Measurements from ENCODE around the gene FCHSD1. TPM values are rescaled to one million over a fixed set of nuclear protein-coding genes. Genes with fewer than 3 reads are reported as not detected.

FCHSD1 gene
- polyA plus RNA-seq (ENCODE audit: insufficient read depth in 1 of 5, insufficient read length in 5 of 5, low replicate concordance in 1 of 5): 10 to 100 TPM; 18.7 to 26.5 (median 19.1) TPM
- long read RNA-seq, donor 1: 0 reads
- long read RNA-seq, donor 2: 0 reads
- long read RNA-seq, donor 3: 0 reads
- long read RNA-seq, donor 4, partial matches to known transcripts: 0 of 1 reads
- long read RNA-seq, donor 4, other reads (novel, unspliced or antisense): 0 of 1 reads
- long read RNA-seq, donor 5, partial matches to known transcripts: 0 of 3 reads
- long read RNA-seq, donor 5, other reads (novel, unspliced or antisense): 0 of 3 reads
- long read RNA-seq, donor 6: 0 reads
- long read RNA-seq, donor 7, partial matches to known transcripts: 0 of 1 reads
- long read RNA-seq, donor 7, other reads (novel, unspliced or antisense): 0 of 1 reads
- long read RNA-seq, donor 8, partial matches to known transcripts: 0 of 1 reads
- long read RNA-seq, donor 8, other reads (novel, unspliced or antisense): 0 of 1 reads

- peak; percentile 75 to 77 for DNase-seq
Observed at GRCh38 chr5:141650851-141651727, at the start of gene FCHSD1. TSS of gene FCHSD1 (minus strand) at chr5:141651418. CDS start at chr5:141651368, 50 bp downstream.

GRCh38 chr5:141697586-141697985 lies 46.4 kb upstream of the FCHSD1 start:
- no peak for DNase-seq

- no peak for DNase-seq
Observed at GRCh38 chr5:141696431-141696830, 45.2 kb upstream of the FCHSD1 start.

GRCh38 chr5:141695627-141696215 lies 44.5 kb upstream of the FCHSD1 start:
- DNase-seq: no peak

- no peak for DNase-seq
Observed at GRCh38 chr5:141694479-141694878, 43.3 kb upstream of the FCHSD1 start.

GRCh38 chr5:141692919-141693725 lies 41.9 kb upstream of the FCHSD1 start:
- no peak for DNase-seq

- no peak for DNase-seq
Observed at GRCh38 chr5:141692533-141692888, 41.3 kb upstream of the FCHSD1 start.

- peak; percentile 67 to 79 for DNase-seq
Observed at GRCh38 chr5:141691867-141692532, 40.8 kb upstream of the FCHSD1 start.

- no peak for DNase-seq
Observed at GRCh38 chr5:141691286-141691866, 40.2 kb upstream of the FCHSD1 start.

GRCh38 chr5:141686648-141687416 lies 35.6 kb upstream of the FCHSD1 start:
- no peak for DNase-seq

GRCh38 chr5:141685591-141685990 lies 34.4 kb upstream of the FCHSD1 start:
- DNase-seq: no peak

GRCh38 chr5:141683596-141684141 lies 32.5 kb upstream of the FCHSD1 start:
- DNase-seq: no peak

GRCh38 chr5:141681695-141682641 lies 30.8 kb upstream of the FCHSD1 start, which contains the start of gene ARAP3:
TSS of gene ARAP3 (minus strand) at chr5:141682230. CDS start at chr5:141680486, 1,744 bp downstream.
- peak; percentile 86 to 88 for DNase-seq

- no peak for DNase-seq
Observed at GRCh38 chr5:141681295-141681694, 30.1 kb upstream of the FCHSD1 start.

GRCh38 chr5:141680751-141681201 lies 29.6 kb upstream of the FCHSD1 start:
- DNase-seq: peak; percentile 37 to 42

GRCh38 chr5:141680178-141680577 lies 29.0 kb upstream of the FCHSD1 start:
- DNase-seq: no peak

GRCh38 chr5:141677415-141677814 lies 26.2 kb upstream of the FCHSD1 start:
- no peak for DNase-seq

- no peak for DNase-seq
Observed at GRCh38 chr5:141675672-141676071, 24.5 kb upstream of the FCHSD1 start.

All from right lung (tissue), 10 donors.